ENCODE measurements around the gene LARP7.

DNA sequence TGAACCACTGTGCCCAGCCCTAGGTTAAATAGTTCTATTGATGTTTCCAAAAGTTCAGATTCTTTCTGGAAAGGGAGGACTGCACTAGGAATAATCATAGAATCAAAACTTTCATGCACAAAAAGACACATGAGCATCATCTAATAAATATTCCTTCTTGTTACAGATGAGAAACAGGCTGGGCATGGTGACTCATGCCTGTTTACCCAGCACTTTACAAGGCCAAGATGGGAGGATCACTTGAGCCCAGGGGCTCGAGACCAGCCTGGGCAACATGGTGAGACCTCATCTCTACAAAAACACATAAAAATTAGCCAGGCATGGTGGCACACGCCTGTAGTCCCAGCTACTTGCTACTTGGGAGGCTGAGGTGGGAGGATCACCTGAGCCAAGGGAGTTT is 27.7 kb downstream of the LARP7 start:
- TF ChIP-seq RARB (CRISPR knock-in tag; IDR thresholded peaks at IDR 0.05) (no peak), TOX (CRISPR knock-in tag; IDR thresholded peaks at IDR 0.05; ENCODE audit: borderline replicate concordance) (no peak), TCF4 (CRISPR knock-in tag; IDR thresholded peaks at IDR 0.05; ENCODE audit: borderline replicate concordance) (no peak)
- TF ChIP-seq, protein P1, sequence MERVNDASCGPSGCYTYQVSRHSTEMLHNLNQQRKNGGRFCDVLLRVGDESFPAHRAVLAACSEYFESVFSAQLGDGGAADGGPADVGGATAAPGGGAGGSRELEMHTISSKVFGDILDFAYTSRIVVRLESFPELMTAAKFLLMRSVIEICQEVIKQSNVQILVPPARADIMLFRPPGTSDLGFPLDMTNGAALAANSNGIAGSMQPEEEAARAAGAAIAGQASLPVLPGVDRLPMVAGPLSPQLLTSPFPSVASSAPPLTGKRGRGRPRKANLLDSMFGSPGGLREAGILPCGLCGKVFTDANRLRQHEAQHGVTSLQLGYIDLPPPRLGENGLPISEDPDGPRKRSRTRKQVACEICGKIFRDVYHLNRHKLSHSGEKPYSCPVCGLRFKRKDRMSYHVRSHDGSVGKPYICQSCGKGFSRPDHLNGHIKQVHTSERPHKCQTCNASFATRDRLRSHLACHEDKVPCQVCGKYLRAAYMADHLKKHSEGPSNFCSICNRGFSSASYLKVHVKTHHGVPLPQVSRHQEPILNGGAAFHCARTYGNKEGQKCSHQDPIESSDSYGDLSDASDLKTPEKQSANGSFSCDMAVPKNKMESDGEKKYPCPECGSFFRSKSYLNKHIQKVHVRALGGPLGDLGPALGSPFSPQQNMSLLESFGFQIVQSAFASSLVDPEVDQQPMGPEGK (CRISPR knock-in tag; IDR thresholded peaks at IDR 0.05; ENCODE audit: borderline replicate concordance) = no peak
